BLaER1 (cell line): ENCODE results near the gene DHRSX.

Experiments used
- H3K27ac ChIP-seq: shearing (Covaris generic); formaldehyde crosslinking; 2 replicates; pipeline ENCODE4 v1.8.1; 2022
- H3K27me3 ChIP-seq: shearing (Covaris generic); formaldehyde crosslinking; 2 replicates; pipeline ENCODE4 v1.8.1; 2022
- H3K36me3 ChIP-seq: shearing (Covaris generic); formaldehyde crosslinking; 2 replicates; pipeline ENCODE4 v1.8.1; 2022
- H3K4me1 ChIP-seq: shearing (Covaris generic); formaldehyde crosslinking; 2 replicates; pipeline ENCODE4 v1.8.1; 2022
- H3K4me2 ChIP-seq: shearing (Covaris generic); formaldehyde crosslinking; 2 replicates; pipeline ENCODE4 v1.8.1; 2022
- H3K4me3 ChIP-seq: shearing (Covaris generic); formaldehyde crosslinking; 2 replicates; pipeline ENCODE4 v1.8.1; 2022
- H3K9ac ChIP-seq: shearing (Covaris generic); formaldehyde crosslinking; 2 replicates; pipeline ENCODE4 v1.8.1; 2022
- H3K9me3 ChIP-seq: shearing (Covaris generic); formaldehyde crosslinking; 2 replicates; pipeline ENCODE4 v1.8.1; 2022
- H4K20me1 ChIP-seq: shearing (Covaris generic); formaldehyde crosslinking; 2 replicates; pipeline ENCODE4 v1.8.1; 2022
- Cebpa-rat ChIP-seq: shearing (Covaris generic); IDR thresholded peaks from 2 replicates; pipeline ENCODE4 v1.8.1; 2022

DHRSX gene

DNA sequence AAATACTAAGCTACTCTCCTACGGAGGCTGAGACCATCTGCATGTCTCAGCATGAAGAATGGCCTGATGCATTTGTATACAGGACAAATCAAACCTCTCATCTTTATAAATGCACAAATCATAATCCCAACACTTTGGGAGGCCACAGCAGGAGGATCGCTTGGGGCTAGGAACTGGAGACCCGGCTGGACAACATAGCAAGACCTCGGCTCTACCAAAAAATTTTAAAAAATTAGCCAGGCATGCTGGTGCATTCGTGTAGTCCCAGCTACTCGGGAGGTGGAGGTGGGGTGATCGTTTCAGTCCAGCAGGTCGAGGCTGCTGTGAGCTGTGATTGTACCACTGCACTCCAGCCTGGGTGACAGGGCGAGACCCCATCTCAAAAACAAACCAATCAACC, 262.8 kb downstream of the DHRSX start:
- H3K27ac ChIP-seq, result no peak overlapping the region
- no peak overlapping the region for H3K4me3 ChIP-seq
- no peaks in the 10 kb centered on the region for H3K27me3 ChIP-seq
- H3K36me3 ChIP-seq, result peaks cover 79% of the 10 kb centered on the region
- H3K4me2 ChIP-seq, result peak overlapping the region; percentile 57; the same call in 1 of the 2 replicates
- H4K20me1 ChIP-seq, result peaks cover 16% of the 10 kb centered on the region; the same call in 1 of the 2 replicates
- no peak for TF ChIP-seq Cebpa-rat
- no peak overlapping the region for H3K9ac ChIP-seq
- peaks cover 8% of the 10 kb centered on the region for H3K9me3 ChIP-seq
- peaks cover 18% of the 10 kb centered on the region for H3K4me1 ChIP-seq

GRCh38 chrX:2231570-2232192, 269.1 kb downstream of the DHRSX start:
- no peak overlapping the region for H3K9ac ChIP-seq

DNA sequence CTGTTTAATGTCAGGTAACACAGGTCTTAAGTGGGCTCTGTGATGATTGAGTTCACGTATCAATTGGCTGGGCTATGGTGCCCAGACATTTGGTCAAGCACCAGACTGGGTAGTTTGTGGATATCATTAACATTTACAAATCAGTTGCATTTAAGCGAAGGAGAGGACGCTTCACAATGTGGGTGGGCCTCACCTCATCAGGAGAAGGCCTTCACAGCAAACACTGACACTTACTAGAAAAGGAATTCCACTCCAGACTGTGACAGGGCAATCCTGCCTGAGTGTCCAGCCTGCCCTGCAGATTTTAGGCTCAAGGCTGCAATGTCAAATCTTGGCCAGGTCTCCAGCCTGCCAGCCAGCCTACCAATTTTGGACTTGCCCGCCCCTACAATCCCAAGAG, 270.3 kb downstream of the DHRSX start:
- Histone ChIP-seq H3K27me3 (no peaks in the 10 kb centered on the region), H3K9ac (no peak overlapping the region), H3K36me3 (peaks cover 59% of the 10 kb centered on the region), H3K9me3 (peaks cover 5% of the 10 kb centered on the region; the same call in 1 of the 2 replicates), H3K4me2 (no peak overlapping the region), H3K4me3 (no peak overlapping the region), H3K27ac (no peak overlapping the region), H3K4me1 (peaks cover 19% of the 10 kb centered on the region), H4K20me1 (peaks cover 7% of the 10 kb centered on the region; the same call in 1 of the 2 replicates)
- TF ChIP-seq Cebpa-rat, result no peak

More at GRCh38 chrX:2231570-2232192, 269.1 kb downstream of the DHRSX start:
- Histone ChIP-seq H3K9me3 (peaks cover 4% of the 10 kb centered on the region; the same call in 1 of the 2 replicates), H3K4me3 (no peak overlapping the region), H3K4me1 (peaks cover 19% of the 10 kb centered on the region), H3K4me2 (no peak overlapping the region), H3K27me3 (no peaks in the 10 kb centered on the region), H3K36me3 (peaks cover 61% of the 10 kb centered on the region), H4K20me1 (peaks cover 7% of the 10 kb centered on the region; the same call in 1 of the 2 replicates), H3K27ac (no peak overlapping the region)
- no peak for TF ChIP-seq Cebpa-rat

GRCh38 chrX:2228536-2228935, 272.2 kb downstream of the DHRSX start:
- Histone ChIP-seq H3K9ac (peak overlapping the region; percentile 24; the same call in 1 of the 2 replicates), H4K20me1 (no peaks in the 10 kb centered on the region), H3K9me3 (peaks cover 22% of the 10 kb centered on the region), H3K4me2 (peak overlapping the region; percentile 42), H3K4me1 (peaks cover 19% of the 10 kb centered on the region), H3K4me3 (no peak overlapping the region), H3K27ac (0 out of 2 replicates have a peak overlapping the region, but pooled peaks have one; percentile 18), H3K36me3 (peaks cover 63% of the 10 kb centered on the region), H3K27me3 (no peaks in the 10 kb centered on the region)
- TF ChIP-seq Cebpa-rat, result no peak

DNA sequence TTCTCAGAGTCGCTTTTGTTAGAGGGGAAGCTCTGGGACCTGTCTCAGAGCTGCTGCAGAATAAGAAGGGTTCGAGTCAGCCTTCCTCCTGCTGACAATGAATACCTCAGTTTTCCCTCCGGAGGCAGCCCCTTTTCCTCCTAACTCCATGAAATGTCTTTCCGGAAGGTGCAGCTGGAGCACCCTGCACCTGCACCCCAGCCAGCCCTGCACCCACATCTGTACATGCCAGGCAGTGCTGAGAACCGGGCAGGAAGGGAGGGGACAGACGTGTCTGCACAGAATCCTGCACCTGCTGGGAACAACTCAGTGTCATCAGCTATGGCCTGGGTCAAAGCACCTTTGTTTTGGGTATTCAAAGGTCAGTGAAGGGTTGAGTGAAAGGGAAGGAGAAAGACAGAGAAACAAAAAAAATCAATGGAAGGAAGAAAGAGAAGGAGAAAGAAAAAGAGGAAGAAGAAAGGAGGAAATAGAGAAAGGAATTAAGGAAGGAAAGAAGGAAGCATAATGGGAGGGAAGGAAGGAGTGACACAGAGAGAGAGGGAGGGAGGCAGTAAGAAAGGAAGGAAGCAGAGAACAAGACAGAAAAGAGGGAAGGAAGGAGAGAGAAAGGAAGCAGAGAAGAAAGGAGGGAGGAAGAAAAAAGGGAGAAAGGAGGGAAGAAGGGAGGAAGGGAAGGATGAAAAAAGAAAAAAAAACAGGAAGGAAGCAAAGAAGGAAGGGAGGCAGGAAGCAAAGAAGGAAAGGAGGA, 273.7 kb downstream of the DHRSX start:
- Histone ChIP-seq H3K9me3 (peaks cover 36% of the 10 kb centered on the region), H3K27me3 (no peaks in the 10 kb centered on the region), H3K9ac (no peak overlapping the region), H3K4me3 (no peak overlapping the region), H3K4me2 (no peak overlapping the region), H3K4me1 (peaks cover 19% of the 10 kb centered on the region), H4K20me1 (no peaks in the 10 kb centered on the region), H3K36me3 (peaks cover 68% of the 10 kb centered on the region), H3K27ac (no peak overlapping the region)
- no peak for TF ChIP-seq Cebpa-rat

GRCh38 chrX:2226182-2226581, 274.6 kb downstream of the DHRSX start:
- H4K20me1 ChIP-seq, result no peaks in the 10 kb centered on the region
- no peak for TF ChIP-seq Cebpa-rat
- no peak overlapping the region for H3K4me3 ChIP-seq
- no peaks in the 10 kb centered on the region for H3K27me3 ChIP-seq
- H3K36me3 ChIP-seq, result peaks cover 77% of the 10 kb centered on the region
- H3K9me3 ChIP-seq, result peaks cover 45% of the 10 kb centered on the region
- H3K4me2 ChIP-seq, result no peak overlapping the region
- no peak overlapping the region for H3K9ac ChIP-seq
- H3K4me1 ChIP-seq, result peaks cover 19% of the 10 kb centered on the region
- no peak overlapping the region for H3K27ac ChIP-seq

GRCh38 chrX:2224597-2225235, 276.1 kb downstream of the DHRSX start:
- Histone ChIP-seq H3K9me3 (peaks cover 60% of the 10 kb centered on the region), H3K9ac (no peak overlapping the region), H3K4me2 (no peak overlapping the region), H3K4me1 (peaks cover 14% of the 10 kb centered on the region), H3K4me3 (no peak overlapping the region), H3K27ac (no peak overlapping the region), H3K27me3 (no peaks in the 10 kb centered on the region), H3K36me3 (peaks cover 77% of the 10 kb centered on the region), H4K20me1 (no peaks in the 10 kb centered on the region)
- TF ChIP-seq Cebpa-rat, result no peak

DNA sequence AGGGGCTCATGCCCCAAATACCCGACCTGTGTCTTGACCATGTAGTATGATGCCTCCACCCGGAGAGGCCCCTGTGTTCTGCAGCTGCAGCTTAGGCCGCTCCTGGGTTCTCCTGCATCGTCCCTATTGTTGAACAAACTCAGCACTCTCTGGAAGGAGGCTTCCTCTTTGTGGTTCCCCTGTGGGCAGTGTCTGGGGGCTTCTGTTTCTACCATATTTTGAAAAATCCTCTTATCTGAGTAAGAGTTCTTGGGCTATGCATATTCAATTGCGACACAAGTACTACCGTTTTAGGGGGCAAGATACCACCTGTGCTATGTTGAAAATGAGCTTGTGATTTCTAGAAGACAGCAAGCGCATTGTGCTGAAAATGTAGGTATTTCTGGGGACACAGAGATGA, 276.6 kb downstream of the DHRSX start:
- no peak overlapping the region for H3K4me2 ChIP-seq
- no peak overlapping the region for H3K9ac ChIP-seq
- no peaks in the 10 kb centered on the region for H3K27me3 ChIP-seq
- peaks cover 77% of the 10 kb centered on the region for H3K36me3 ChIP-seq
- H3K9me3 ChIP-seq, result peaks cover 66% of the 10 kb centered on the region
- peaks cover 8% of the 10 kb centered on the region for H3K4me1 ChIP-seq
- no peak overlapping the region for H3K27ac ChIP-seq
- no peaks in the 10 kb centered on the region for H4K20me1 ChIP-seq
- H3K4me3 ChIP-seq, result no peak overlapping the region
- TF ChIP-seq Cebpa-rat, result no peak

GRCh38 chrX:2220829-2221567, 279.8 kb downstream of the DHRSX start:
- Histone ChIP-seq H3K27me3 (no peaks in the 10 kb centered on the region), H3K9ac (no peak overlapping the region), H4K20me1 (no peaks in the 10 kb centered on the region), H3K9me3 (peaks cover 92% of the 10 kb centered on the region), H3K4me3 (no peak overlapping the region), H3K27ac (no peak overlapping the region), H3K4me1 (no peaks in the 10 kb centered on the region), H3K36me3 (peaks cover 93% of the 10 kb centered on the region), H3K4me2 (no peak overlapping the region)
- no peak for TF ChIP-seq Cebpa-rat
